Urothelium cell line (cell line): ENCODE results near the gene SLC2A6.

Experiments used
- DNase-seq: peaks from one replicate; pipeline ENCODE4 v3.0.0; 2011; ENCODE audit warnings: low spot score, mixed read lengths
- FAIRE-seq: peaks from 2 replicates; lab custom pipeline; 2011; peaks lifted over from hg19 to GRCh38; lab: Jason Lieb, UNC

The SLC2A6 gene

DNA sequence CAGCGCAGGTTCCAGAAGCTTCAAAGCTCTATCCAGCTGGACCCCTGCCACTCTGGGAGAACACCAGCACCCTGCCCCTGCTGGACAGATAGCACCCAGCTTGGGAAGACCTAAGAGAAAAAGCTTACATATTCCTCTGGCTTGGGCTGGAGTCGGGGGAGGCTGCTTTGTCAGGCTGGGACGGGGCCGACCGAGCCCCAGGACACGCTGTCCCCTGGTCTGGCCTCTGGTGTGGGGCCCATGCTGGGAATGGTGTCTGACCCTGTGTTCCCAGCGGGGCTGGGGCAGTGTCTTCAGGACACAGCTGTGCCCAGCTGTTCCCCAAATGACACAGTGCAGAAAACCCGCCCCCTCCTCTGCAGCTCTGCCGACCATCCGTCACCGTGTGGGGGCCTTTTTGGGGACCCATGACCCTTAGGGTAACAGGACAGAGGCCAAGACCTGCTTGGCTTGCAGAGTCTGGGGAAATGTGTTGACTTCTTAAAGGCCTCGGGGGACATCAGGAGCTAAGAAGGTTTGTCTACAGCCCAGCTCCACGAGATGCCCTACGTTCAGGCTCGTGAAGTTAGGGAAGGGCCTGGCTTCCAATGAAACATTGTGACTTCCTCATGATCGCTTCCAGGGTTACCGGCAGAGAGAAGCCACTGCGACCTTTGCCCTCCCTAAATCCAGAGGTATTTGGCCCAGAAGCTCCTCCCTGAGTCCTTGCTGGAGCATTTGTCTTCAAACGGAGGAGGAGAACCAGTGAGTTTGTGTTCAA is 20.4 kb upstream of the SLC2A6 start:
- no peak for DNase-seq
- FAIRE-seq, result no peak

DNA sequence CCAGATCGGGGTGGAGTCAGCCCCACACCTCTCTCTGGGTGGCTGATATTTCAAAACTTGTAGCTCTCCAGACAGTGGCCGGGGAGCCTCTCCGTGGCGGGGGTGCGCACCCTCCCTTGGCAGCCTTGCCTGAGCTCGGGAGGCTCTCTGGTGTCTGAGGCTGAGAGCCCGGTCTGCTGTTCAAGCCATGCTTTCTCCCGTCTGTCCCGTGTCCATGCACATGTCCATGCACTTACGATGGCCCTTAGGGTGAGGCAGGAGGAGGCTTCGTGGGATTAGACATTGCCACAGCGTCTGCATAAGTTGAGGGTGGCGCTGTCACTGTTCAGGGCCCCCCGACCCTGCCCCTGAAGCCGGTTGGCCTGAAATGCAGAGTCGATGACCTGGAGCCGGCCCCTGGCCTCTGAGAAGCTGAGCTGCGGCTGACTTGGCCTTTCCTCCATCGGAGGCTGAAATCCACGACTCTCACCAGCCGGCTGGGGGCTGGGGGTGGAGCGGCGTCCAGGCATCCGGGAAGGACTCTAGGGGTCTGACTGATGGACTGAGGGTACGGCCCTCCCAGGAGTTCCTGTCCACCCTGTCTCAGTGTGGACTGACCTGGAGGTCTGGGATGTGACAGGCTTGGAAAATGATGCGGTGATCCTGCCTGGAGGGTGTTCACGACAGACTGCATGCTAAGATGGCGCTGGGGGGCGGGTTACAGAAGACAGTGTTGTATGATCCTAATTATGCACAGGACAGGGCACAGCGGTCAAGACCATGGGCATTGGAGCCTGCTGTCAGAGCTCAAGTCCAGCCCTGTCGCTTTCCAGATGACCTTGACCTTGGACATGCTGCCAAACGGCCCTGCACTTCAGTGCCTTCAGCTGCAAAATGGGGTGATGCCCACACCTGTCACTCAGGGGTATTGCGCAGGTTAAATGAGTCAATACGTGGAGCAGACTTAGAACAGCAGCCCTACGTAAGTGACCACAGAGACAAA is 18.3 kb upstream of the SLC2A6 start:
- DNase-seq (no peak), FAIRE-seq (no peak)

DNA sequence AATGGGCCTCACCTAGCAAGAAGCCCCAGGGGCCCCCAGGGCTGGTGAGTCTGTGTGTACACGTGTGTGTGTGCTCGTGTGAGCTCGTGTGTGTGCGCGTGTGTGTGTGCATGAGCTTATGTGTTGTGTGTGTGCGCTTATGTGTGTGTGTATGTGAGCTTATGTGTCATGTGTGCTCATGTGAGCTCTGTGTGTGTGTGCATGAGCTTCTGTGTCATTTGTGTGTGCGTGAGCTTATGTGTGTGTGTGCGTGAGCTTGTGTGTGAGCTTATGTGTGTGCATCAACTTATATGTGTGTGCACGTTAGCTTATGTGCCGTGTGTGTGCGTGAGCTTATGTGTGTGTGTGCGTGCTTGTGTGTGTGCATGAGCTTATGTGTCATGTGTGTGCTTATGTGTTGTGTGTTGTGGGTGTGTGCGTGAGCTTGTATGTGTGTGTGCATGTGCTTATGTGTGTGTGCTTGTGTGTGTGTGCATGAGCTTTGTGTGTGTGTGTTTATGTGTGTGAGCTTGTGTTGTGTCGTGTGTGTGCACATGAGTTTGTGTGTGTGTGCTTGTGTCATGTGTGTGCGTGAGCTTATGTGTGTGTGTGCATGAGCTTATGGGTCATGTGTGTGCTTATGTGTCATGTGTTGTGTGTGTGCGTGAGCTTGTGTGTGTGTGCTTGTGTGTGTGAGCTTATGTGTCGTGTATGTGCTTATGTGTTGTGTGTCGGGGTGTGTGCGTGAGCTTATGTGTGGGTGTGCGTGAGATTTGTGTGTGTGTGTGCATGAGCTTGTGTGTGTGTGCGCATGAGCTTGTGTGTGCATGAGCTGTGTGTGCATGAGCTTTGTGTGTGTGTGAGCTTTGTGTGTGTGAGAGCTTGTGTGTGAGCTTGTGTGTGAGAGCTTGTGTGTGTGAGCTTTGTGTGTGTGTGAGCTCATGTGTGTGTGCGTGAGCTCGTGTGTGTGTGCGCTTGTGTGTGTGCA is 16.7 kb upstream of the SLC2A6 start:
- DNase-seq (no peak), FAIRE-seq (peak; percentile 91)

DNA sequence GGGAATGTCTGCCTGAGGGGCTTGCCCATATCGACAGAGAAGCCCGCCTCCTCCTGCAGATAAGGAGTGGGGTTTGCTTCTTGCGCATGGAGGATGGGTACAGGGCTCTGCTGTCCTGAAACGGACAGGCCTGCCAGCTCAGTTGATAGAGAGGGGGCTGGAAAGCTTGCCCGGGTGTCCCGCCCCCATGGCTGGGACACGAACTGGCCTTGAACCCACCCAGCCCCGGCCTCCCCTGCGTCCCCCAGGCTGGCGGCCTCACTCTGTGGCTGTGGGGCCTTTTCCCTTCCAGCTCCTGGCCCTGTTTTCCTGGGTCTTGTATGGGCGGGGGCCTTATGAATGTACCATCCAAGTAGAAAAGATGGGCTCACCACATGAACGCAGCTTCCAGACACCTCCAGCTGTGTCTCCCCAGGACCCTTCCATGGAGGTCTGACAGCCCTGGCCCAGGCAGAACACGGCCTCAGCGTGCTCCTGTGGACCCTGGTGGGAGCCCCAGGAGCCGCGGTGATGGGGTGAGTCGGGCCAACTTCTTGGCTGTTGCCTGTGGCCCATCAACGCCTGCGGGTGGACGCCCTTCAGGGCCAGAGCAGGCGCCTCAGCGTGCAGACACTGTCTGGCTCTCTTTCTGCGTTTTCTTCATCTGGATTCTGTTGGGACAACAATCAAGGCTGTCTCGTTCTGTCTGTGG is 15.9 kb upstream of the SLC2A6 start:
- DNase-seq, result no peak
- no peak for FAIRE-seq

DNA sequence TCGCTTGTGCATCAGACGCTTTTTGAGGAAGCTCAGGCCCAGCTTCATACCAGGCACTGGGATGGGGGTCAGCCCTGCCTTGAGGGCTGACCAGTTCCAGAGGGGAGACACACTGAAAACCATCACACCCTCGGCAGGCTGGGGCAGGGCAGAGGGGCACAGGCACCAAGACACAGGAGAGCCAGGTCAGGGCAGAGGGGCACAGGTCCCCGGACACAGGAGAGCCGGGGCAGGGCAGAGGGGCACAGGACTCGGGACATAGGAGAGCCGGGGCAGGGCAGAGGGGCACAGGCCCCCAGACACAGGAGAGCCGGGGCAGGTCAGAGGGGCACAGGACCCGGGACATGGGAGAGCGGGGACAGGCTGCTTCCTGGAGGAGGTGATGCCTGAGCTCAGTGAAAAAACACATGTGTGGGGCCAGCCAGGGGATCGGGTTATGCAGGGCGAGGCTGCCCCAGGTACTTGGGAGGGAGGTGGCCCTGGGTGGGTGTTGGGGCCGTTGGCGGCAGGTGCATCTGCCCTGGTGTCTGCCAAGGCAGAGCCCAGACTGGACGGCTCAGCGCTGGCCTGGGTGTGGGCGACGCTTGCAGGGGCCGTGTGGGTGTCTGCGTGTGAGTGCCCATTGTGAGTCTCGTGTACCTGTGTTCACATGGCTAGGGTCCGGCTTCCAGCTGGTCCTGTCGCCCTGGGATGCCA is 15.1 kb upstream of the SLC2A6 start:
- no peak for DNase-seq
- no peak for FAIRE-seq

DNA sequence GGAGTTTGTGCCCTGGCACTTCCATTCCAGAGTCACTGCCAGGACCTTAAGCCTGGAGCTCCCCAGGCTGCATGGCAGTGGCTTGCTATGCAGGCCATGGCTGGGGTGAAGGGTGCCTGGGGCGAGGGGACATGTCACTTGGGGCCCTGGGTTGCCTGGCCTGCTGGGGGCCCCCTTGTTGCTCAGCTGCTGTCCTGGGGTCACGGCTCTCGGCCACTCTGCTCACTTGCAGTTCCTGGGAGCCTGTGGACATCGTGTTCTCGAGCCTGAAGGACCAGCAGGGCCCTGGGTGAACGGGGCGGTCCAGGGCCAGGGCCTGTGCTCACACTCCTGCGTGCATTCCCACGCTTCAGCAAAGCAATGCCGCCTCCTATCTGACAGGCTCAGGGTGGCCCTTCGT is 14.5 kb upstream of the SLC2A6 start:
- FAIRE-seq, result no peak

DNA sequence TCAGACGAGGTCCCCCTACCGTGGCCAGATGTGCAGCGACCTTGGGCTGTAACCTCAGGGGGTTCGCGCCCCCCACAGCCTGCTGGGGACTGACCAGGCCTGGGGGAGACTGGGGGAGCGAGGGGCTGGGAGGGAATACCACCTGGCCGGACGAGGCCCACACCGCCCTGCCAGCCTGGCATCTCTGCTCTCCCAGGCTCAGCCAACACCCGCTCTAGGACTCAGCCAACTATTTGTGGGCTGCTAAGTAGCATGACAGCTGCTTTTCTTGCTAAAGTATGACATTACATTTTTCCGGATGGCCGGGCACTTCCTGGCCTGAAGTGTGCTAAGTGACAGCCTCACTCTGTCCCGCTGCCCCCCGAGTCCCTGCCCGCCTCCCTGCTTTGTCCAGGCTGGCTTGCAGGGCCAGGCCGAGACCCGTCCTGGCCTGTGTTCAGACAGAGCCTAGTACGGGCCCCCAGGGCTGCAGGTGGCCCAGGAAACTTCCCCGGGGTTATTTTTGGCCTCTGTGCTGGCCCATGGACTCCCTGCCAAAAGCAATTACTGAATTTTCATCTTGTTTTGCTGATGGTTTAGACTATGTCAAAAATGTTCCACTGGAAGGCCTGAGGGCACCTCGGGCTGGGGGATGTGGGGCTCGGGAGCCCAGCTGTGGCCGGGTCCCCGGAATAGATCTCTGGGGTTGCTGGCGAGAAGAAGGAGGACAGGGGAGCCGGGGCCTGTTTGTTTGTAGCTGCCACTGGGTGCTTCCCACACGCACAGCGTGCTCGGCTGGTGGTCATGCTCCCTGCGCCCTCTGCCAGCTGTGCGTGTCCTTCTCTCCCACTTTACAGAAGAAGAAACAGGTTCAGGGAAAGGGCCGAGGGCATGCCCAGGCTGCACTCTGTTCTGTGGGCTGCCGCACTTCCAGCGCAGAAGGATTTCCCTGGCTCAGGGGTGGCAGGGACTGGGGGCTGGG is 13.4 kb upstream of the SLC2A6 start:
- no peak for FAIRE-seq
- no peak for DNase-seq

More for the DNA sequence above, 14.5 kb upstream of the SLC2A6 start:
- DNase-seq, result no peak

DNA sequence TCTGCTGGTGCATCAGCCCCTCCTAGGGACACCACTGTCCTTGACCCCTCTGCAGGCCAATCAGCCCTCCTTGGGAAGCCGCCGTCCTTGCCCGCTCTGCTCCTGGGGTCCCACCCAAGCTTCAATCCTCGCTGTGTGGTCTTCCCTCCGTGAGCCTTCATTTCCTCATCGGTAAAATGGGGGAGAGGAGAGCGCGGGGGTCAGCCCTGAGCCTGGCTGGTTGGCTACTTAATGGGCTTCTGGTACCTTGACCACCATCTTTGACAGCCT is 12.7 kb upstream of the SLC2A6 start:
- no peak for DNase-seq

DNA sequence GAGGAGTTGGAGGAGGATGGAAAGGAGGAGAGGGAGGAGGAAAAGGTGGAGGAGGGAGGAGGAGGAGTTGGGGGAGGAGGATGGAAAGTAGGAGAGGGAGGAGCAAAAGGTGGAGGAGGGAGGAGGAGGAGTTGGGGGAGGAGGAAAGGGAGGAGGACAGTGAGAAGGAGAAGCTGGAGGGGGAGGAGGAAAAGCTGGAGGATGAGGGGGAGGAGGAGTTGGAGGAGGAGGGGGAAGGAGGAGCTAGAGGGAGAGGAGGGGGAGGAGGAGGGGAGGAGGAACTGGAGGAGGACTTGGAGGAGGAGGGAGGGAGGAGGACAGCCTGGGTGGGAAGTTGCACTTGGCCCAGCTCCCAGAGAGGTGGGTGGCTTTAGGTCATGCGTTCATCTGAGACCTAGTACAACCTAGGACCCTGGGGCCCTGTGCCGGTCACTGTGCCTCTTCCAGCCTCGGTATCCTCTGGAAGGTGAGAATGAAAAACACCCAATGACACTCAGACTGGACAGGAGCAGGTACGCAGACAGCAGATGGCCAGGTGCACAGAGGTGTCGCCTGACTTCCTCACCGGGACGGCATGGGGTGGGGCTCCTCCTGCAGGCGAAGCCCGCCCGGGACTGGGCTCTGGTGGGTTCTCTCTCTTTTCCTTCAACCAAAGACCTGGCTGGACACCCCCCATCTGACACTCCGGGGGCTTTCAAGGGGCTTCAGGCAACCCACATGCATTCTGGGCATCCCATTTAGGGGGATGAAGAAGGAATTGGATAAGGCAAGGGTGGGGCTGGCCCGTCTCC is 12.2 kb upstream of the SLC2A6 start:
- DNase-seq (no peak), FAIRE-seq (no peak)

More for the DNA sequence above, 12.7 kb upstream of the SLC2A6 start:
- FAIRE-seq, result no peak

DNA sequence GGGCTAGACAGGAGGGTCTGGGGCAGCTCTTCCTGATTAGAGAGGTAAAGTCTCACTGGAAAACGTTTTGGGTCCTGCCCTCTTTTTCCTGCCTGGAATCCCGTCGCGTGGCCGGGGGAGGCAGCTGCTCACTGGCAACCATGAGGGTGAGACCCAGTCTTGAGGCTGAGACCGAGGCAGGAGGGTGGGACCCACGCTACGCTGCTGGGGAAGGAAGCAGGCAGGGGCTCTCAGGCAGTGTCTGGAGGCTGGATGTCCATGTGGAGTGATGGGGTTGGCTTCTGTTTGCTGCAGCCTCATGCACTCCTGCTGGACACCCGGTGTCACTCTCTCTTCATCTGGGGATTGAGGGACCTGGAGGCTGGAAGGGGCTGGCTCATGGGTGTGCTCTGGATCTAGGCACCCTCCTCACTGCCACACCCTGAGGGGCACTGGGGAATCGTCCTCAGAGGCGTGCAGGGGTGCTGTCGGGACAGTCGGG is 11.3 kb upstream of the SLC2A6 start:
- no peak for DNase-seq
- FAIRE-seq, result no peak

DNA sequence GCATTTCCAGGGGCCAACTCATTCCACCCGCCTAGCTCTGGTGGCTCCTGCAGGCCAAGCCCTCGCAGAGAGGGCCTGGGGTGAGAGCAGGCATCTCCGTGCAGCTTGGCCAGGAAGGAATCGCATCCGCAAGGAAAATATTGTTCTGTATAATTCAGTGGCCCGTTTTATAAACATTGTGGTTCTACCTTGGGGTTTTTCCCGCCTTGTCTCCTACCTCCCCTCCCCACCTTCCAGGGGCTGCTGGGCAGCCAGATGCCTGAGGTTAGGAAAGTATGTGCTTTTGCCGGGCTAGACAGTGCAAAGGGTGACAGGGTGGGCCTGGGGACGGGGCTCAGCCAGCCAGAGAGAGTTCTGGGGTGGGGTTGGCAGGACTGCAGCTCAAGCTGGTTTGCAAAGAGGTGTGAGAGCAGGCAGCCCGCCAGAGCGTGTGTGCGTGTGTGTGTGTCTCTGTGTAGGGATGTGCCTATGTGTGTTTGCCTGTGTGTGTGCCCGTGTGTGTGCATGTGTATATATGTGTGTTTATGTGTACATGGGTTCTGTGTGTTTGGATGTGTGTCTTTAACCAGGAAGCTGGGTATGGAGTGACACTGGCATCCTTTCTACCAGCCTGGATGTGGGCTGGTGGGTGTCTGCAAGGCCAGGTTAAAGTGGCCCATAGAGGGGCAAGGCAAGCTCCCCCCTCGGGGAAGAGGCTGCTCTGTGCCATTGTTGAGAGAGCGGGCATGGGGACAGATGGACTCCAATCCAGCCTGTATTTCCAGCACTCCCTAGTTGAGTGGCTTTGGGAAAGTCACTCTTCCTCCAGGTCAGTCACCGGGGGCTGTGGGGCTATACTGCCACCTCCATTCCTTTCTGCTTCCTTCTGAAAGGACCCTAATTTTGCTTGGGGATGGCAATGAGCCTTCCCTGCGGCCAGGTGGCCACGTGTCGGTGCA is 10.6 kb upstream of the SLC2A6 start:
- DNase-seq (no peak), FAIRE-seq (no peak)

DNA sequence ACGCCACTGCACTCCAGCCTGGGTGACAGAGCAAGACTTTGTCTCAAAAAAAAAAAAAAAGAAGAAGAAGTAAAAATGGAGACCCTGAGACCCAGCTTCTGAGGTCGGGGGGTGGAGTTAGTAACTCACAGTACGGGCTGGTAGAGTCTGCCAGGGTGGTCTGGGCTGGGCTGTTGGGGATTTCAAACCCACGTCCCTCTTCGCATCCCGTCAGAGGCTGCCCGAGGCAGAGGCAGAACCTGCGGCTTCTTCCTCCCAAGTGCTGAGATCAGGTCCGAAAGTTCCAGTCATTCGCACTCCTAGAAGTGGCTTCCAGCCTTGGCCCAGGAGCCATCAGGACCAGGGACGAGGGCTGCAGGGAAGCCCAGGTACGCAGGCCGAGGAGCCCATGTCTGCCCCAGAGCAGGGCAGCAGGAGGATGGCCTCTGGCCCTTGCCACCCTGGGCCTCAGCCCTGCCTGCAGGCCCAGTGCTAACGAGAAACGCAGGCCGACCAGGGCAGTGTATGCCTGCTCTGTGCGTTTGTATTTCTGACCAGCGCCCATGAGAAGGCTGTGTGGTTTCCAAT is 9.9 kb upstream of the SLC2A6 start:
- FAIRE-seq (no peak), DNase-seq (no peak)

DNA sequence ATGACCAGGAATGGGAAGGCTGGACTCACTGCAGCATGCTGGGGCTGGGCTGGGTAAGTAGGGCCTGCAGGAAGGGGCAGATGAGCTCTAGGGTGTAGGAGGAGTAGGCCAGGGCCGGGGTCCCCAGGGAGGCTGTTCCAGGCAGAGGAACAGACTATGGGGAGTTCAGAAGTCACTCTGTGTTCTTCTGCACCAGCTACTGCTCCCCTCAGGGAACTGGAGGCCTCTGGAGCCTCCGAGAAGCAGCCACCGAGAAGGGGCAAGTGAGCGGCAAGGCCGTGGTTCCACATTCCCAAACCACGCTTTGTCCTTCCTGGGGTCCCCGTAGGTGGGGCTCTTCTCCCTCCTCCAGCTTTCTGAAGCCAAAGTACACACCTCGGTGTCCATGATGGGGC is 8.4 kb upstream of the SLC2A6 start:
- no peak for DNase-seq
- FAIRE-seq, result no peak

DNA sequence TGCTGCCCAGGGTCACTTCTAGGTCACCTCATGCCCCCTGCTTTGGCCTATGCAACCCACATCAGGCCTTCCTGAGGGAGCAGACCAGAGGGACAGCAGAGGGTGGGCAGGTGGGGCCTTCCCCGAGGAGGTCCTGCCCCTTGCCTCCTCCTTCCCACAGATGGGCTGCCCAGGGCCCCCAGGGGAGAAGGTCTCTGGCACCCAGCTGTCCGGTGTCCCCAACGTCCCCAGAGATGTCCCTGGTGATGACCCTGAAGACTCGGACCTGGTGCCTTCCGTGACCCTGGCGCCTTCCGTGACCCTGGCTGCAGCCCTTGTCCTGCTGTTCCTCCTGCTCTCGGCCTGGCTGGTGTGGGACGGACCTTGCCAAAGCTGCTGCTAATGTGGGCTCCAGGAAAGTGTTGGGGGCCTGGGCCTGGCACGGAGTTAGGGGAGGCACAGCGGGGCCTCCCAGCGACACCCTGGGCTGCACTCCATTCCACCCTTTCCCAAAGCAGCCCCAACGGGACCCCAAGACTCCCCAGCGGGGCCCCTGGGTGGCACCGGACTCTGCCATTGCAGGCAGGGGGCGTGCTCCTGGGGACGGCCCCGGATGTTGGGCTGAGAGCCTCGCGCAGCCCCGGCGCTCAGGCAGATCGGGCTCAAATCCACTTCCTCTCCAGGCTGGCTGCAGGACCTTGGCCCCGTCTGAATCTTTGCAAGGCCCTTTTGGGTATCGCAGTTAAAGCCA is 6.8 kb upstream of the SLC2A6 start:
- FAIRE-seq (no peak), DNase-seq (peak; percentile 30)

DNA sequence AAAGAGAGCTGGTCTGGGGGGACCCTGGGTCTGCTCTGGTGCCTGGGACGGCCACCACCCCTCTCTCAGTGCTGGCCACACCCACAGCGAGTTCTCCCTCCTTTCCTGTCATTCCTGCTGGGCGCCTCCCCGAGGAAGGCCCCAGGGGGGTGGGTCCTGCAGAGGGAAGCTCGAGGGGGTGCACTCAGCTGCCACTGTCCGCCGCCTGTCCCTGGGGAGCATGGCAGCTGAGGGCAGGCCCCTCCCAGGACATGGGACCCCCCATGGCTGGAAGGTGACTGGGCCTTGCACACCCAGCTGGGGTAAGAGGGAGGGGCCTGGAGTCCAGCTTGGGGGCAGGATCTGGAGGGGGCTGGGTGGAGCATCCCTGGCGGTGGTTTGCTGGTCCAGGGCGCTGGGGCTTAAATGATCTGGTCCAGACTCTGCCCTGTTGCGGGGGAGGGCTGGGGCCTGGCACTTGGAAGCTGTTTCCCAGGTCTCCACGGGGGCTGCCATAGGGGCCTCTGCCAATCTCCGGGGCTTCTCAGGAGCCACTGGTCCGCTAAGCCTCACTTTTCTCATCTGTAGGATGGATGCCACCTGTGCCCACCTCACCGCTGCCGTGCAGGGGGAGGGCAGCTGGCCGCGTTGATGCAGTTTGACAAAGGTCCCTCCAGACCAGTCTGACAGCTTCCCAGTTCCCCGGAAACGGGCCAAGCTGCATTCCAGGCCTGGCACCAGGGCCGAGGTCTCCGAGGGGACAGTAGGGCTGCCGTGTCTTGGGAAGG is 6.0 kb upstream of the SLC2A6 start:
- DNase-seq (no peak), FAIRE-seq (no peak)
